Muscle layer of colon (tissue), 2 donors: Measurements from ENCODE around the gene ZFP90.
"Not testable (repeated sequence)": the region's sequence is repeated elsewhere in the genome, so short reads cannot be mapped to it uniquely, and the experiment has no call there.

Experiments
- H3K27ac ChIP-seq: one replicate; pipeline ENCODE4 v1.7.0; 2013; ENCODE audit warnings: low read depth, mild to moderate bottlenecking, low read length, moderate library complexity
- H3K27me3 ChIP-seq, 2 donors: one replicate each; pipeline ENCODE4 v1.7.0; 2013; ENCODE audit warnings: low read length in 2 of 2, mild to moderate bottlenecking in 2 of 2; ENCODE audit not compliant: insufficient read depth in 2 of 2, control insufficient read depth in 1 of 2
- H3K36me3 ChIP-seq: one replicate; pipeline ENCODE4 v1.7.0; 2013; ENCODE audit warnings: mild to moderate bottlenecking, low read length; ENCODE audit not compliant: insufficient read depth
- H3K4me1 ChIP-seq: one replicate; pipeline ENCODE4 v1.7.0; 2013; ENCODE audit warnings: mild to moderate bottlenecking, low read length; ENCODE audit not compliant: insufficient read depth
- H3K4me3 ChIP-seq, 2 donors: one replicate each; pipeline ENCODE4 v1.7.0; 2013; ENCODE audit warnings: low read length in 2 of 2, low read depth in 1 of 2, mild to moderate bottlenecking in 1 of 2, moderate library complexity in 1 of 2
- H3K9ac ChIP-seq: one replicate; pipeline ENCODE4 v1.7.0; 2013; ENCODE audit warnings: low read length
- H3K9me3 ChIP-seq: one replicate; pipeline ENCODE4 v1.7.0; 2013; ENCODE audit warnings: mild to moderate bottlenecking, low read length
- donor health status: abdominal sarcoma.
- donor health status: Adenocarcinoma of cecum.

Gene ZFP90

GRCh38 chr16:68548947-68549346 lies 9.9 kb downstream of the ZFP90 start:
- Histone ChIP-seq H3K27me3 (no peaks in the 10 kb centered on the region), H3K9ac (no peak overlapping the region), H3K36me3 (peaks cover 34% of the 10 kb centered on the region), H3K4me3 (no peak overlapping the region), H3K9me3 (no peaks in the 10 kb centered on the region), H3K4me1 (no peaks in the 10 kb centered on the region), H3K27ac (no peak overlapping the region)

- H3K36me3 ChIP-seq = peaks cover 65% of the 10 kb centered on the region
- H3K27me3 ChIP-seq = no peaks in the 10 kb centered on the region
- H3K27ac ChIP-seq = no peak overlapping the region
- H3K4me3 ChIP-seq = no peak overlapping the region
- H3K4me1 ChIP-seq = no peaks in the 10 kb centered on the region
- peaks cover 10% of the 10 kb centered on the region for H3K9me3 ChIP-seq
- H3K9ac ChIP-seq = no peak overlapping the region
Observed at GRCh38 chr16:68553186-68553585, 14.1 kb downstream of the ZFP90 start.

GRCh38 chr16:68560341-68560740 lies 21.2 kb downstream of the ZFP90 start:
- H3K27me3 ChIP-seq, H3K9ac ChIP-seq, H3K4me3 ChIP-seq, H3K4me1 ChIP-seq, H3K27ac ChIP-seq: not testable (repeated sequence)
- peaks cover 74% of the 10 kb centered on the region for H3K36me3 ChIP-seq
- peaks cover 72% of the 10 kb centered on the region for H3K9me3 ChIP-seq

- H3K9ac ChIP-seq = no peak overlapping the region
- H3K4me1 ChIP-seq = no peaks in the 10 kb centered on the region
- H3K36me3 ChIP-seq = peaks cover 43% of the 10 kb centered on the region
- no peak overlapping the region for H3K27ac ChIP-seq
- H3K4me3 ChIP-seq = peak overlapping the region in 1 of 2 donors; percentile 38
- H3K9me3 ChIP-seq = peaks cover 77% of the 10 kb centered on the region
- no peaks in the 10 kb centered on the region for H3K27me3 ChIP-seq
Observed at GRCh38 chr16:68563631-68564381, 24.7 kb downstream of the ZFP90 start.

GRCh38 chr16:68564382-68564985 lies 25.4 kb downstream of the ZFP90 start:
- Histone ChIP-seq H3K27me3 (no peaks in the 10 kb centered on the region), H3K9me3 (peaks cover 72% of the 10 kb centered on the region), H3K9ac (no peak overlapping the region), H3K27ac (no peak overlapping the region), H3K4me1 (no peaks in the 10 kb centered on the region), H3K4me3 (peak overlapping the region; percentile 17 to 38), H3K36me3 (peaks cover 38% of the 10 kb centered on the region)

GRCh38 chr16:68574479-68574878 lies 35.4 kb downstream of the ZFP90 start:
- Histone ChIP-seq H3K9ac (no peak overlapping the region), H3K36me3 (no peaks in the 10 kb centered on the region), H3K27ac (no peak overlapping the region), H3K9me3 (peaks cover 31% of the 10 kb centered on the region), H3K27me3 (no peaks in the 10 kb centered on the region), H3K4me1 (no peaks in the 10 kb centered on the region), H3K4me3 (no peak overlapping the region)

- Histone ChIP-seq H3K36me3 (no peaks in the 10 kb centered on the region), H3K4me1 (no peaks in the 10 kb centered on the region), H3K27ac (no peak overlapping the region), H3K9ac (no peak overlapping the region), H3K9me3 (peaks cover 28% of the 10 kb centered on the region), H3K27me3 (no peaks in the 10 kb centered on the region), H3K4me3 (no peak overlapping the region)
Observed at GRCh38 chr16:68575082-68575481, 36.0 kb downstream of the ZFP90 start.

- H3K9me3 ChIP-seq = peaks cover 15% of the 10 kb centered on the region
- no peaks in the 10 kb centered on the region for H3K4me1 ChIP-seq
Observed at GRCh38 chr16:68577352-68577853, 38.3 kb downstream of the ZFP90 start.

GRCh38 chr16:68590201-68590994 lies 51.3 kb downstream of the ZFP90 start:
- Histone ChIP-seq H3K4me3 (no peak overlapping the region), H3K36me3 (no peaks in the 10 kb centered on the region), H3K9ac (no peak overlapping the region), H3K27me3 (no peaks in the 10 kb centered on the region), H3K4me1 (no peaks in the 10 kb centered on the region), H3K27ac (no peak overlapping the region), H3K9me3 (no peaks in the 10 kb centered on the region)

More at GRCh38 chr16:68577352-68577853, 38.3 kb downstream of the ZFP90 start:
- Histone ChIP-seq H3K36me3 (no peaks in the 10 kb centered on the region), H3K27me3 (no peaks in the 10 kb centered on the region), H3K4me3 (no peak overlapping the region), H3K9ac (no peak overlapping the region), H3K27ac (no peak overlapping the region)

GRCh38 chr16:68592466-68593337 lies 53.6 kb downstream of the ZFP90 start:
- Histone ChIP-seq H3K27ac (no peak overlapping the region), H3K27me3 (no peaks in the 10 kb centered on the region), H3K36me3 (no peaks in the 10 kb centered on the region), H3K9ac (no peak overlapping the region), H3K4me1 (no peaks in the 10 kb centered on the region), H3K9me3 (no peaks in the 10 kb centered on the region), H3K4me3 (no peak overlapping the region)

GRCh38 chr16:68596266-68596665 lies 57.2 kb downstream of the ZFP90 start:
- Histone ChIP-seq H3K4me1 (no peaks in the 10 kb centered on the region), H3K4me3 (no peak overlapping the region), H3K9ac (no peak overlapping the region), H3K27ac (no peak overlapping the region), H3K9me3 (no peaks in the 10 kb centered on the region), H3K36me3 (no peaks in the 10 kb centered on the region), H3K27me3 (no peaks in the 10 kb centered on the region)
